Astrocyte (in vitro differentiated cells and primary cell): ENCODE results near the gene ST6GALNAC3.

Experiments used
- EZH2 ChIP-seq: IDR thresholded peaks from 2 replicates; pipeline ENCODE4 v1.6.1; 2012; ENCODE audit warnings: mild to moderate bottlenecking, low read length, inconsistent platforms; ENCODE audit not compliant: insufficient read depth
- TF ChIP-seq, protein P1 (sequence below): IDR thresholded peaks from 2 replicates; pipeline ENCODE4 v1.5.1; 2011; ENCODE audit warnings: low read depth, mild to moderate bottlenecking, inconsistent platforms, low read length, moderate library complexity; ENCODE audit not compliant: insufficient read depth

DNA sequence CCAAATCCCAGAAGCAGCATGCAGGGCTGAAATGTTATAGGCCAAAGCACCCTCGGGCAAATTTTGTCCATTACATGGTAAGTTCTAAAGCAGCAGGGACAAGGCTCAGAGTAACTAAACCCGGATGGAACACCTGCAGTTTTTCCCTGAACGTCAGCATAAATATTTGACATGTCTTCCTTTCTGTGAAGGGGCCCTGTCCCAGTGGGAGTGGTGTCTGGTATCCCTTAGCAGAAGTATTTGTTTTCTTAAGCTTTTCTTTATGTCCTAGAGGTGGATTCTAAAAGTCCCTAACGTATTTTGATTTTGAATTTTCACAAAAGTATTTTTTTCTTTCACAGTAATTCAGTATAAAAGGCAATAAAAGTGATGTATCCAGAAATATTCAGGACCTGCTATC lies 223.9 kb downstream of the ST6GALNAC3 start:
- TF ChIP-seq, protein P1, sequence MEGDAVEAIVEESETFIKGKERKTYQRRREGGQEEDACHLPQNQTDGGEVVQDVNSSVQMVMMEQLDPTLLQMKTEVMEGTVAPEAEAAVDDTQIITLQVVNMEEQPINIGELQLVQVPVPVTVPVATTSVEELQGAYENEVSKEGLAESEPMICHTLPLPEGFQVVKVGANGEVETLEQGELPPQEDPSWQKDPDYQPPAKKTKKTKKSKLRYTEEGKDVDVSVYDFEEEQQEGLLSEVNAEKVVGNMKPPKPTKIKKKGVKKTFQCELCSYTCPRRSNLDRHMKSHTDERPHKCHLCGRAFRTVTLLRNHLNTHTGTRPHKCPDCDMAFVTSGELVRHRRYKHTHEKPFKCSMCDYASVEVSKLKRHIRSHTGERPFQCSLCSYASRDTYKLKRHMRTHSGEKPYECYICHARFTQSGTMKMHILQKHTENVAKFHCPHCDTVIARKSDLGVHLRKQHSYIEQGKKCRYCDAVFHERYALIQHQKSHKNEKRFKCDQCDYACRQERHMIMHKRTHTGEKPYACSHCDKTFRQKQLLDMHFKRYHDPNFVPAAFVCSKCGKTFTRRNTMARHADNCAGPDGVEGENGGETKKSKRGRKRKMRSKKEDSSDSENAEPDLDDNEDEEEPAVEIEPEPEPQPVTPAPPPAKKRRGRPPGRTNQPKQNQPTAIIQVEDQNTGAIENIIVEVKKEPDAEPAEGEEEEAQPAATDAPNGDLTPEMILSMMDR = no peak
- no peak for TF ChIP-seq EZH2
